GM23248 (cell line): ENCODE results near the gene PM20D1. TPM values are rescaled to one million over a fixed set of nuclear protein-coding genes. Genes with fewer than 3 reads are reported as not detected.

ENCODE experiments used
- DNase-seq: peaks from one replicate; pipeline ENCODE4 v3.0.0-alpha.2; 2015
- H2AFZ ChIP-seq: fragments of 200-600 bp; sonication (generic); 2 replicates; pipeline ENCODE4 v1.6.1; 2016; ENCODE audit warnings: antibody characterized with exemption
- H3F3A ChIP-seq: fragments of 200-600 bp; sonication (generic); 2 replicates; pipeline ENCODE4 v1.6.1; 2016; ENCODE audit warnings: mild to moderate bottlenecking, antibody characterized with exemption, mixed run types; ENCODE audit not compliant: insufficient read depth
- H3K27ac ChIP-seq: fragments of 200-600 bp; sonication (generic); 2 replicates; pipeline ENCODE4 v1.5.1; 2016; ENCODE audit warnings: mild to moderate bottlenecking
- H3K27me3 ChIP-seq: fragments of 200-600 bp; sonication (generic); replicated peaks from 2 replicates; pipeline ENCODE4 v1.6.1; 2016; ENCODE audit warnings: mild to moderate bottlenecking; ENCODE audit not compliant: insufficient read depth
- H3K36me3 ChIP-seq: fragments of 200-600 bp; sonication (generic); 2 replicates; pipeline ENCODE4 v1.6.1; 2016; ENCODE audit warnings: low read depth, mild to moderate bottlenecking
- H3K4me1 ChIP-seq: fragments of 200-600 bp; sonication (generic); 2 replicates; pipeline ENCODE4 v1.6.1; 2016; ENCODE audit warnings: mild to moderate bottlenecking; ENCODE audit not compliant: insufficient read depth
- H3K4me2 ChIP-seq: fragments of 200-600 bp; sonication (generic); one replicate; pipeline ENCODE4 v1.6.1; 2016; ENCODE audit warnings: mild to moderate bottlenecking; ENCODE audit not compliant: unreplicated experiment
- H3K4me3 ChIP-seq: fragments of 200-600 bp; sonication (generic); 2 replicates; pipeline ENCODE4 v1.5.1; 2016; ENCODE audit warnings: mild to moderate bottlenecking
- H3K79me2 ChIP-seq: fragments of 200-600 bp; sonication (generic); 2 replicates; pipeline ENCODE4 v1.6.1; 2016; ENCODE audit warnings: mild to moderate bottlenecking; ENCODE audit not compliant: insufficient read depth
- H3K9ac ChIP-seq: fragments of 200-600 bp; sonication (generic); 2 replicates; pipeline ENCODE4 v1.6.1; 2016; ENCODE audit warnings: mild to moderate bottlenecking
- H3K9me2 ChIP-seq: fragments of 200-600 bp; sonication (generic); 2 replicates; pipeline ENCODE4 v1.6.1; 2016; ENCODE audit warnings: mixed run types, mild to moderate bottlenecking, moderate library complexity; ENCODE audit not compliant: insufficient read depth
- H3K9me3 ChIP-seq: fragments of 200-600 bp; sonication (generic); one replicate; pipeline ENCODE4 v1.6.1; 2017; ENCODE audit warnings: low read depth
- H4K20me1 ChIP-seq: fragments of 200-600 bp; sonication (generic); 2 replicates; pipeline ENCODE4 v1.6.0; 2016; ENCODE audit not compliant: insufficient read depth
- EZH2 ChIP-seq: fragments of 200-600 bp; sonication (generic); IDR thresholded peaks from 2 replicates; pipeline ENCODE4 v1.6.1; 2018; ENCODE audit warnings: antibody characterized with exemption, mild to moderate bottlenecking; ENCODE audit not compliant: insufficient read depth, poor library complexity, severe bottlenecking
- EZH2phosphoT487 ChIP-seq: fragments of 200-600 bp; sonication (generic); IDR thresholded peaks from 2 replicates; pipeline ENCODE4 v1.6.1; 2018; ENCODE audit warnings: antibody characterized with exemption, moderate library complexity, mild to moderate bottlenecking, low read depth; ENCODE audit not compliant: insufficient read depth
- WGBS, 2 experiments: methylation state at CpG; one replicate each; pipeline ENCODE4 v1.1.6; 2015 to 2017; ENCODE audit warnings: low lambda C conversion rate in 2 of 2, low coverage in 1 of 2; ENCODE audit errors: missing lambda C conversion rate in 2 of 2; 5-methylcytosine and 5-hydroxymethylcytosine counted together
- in situ Hi-C: fragments of 300-500 bp; cut with MboI; formaldehyde crosslinking; loops from 2 replicates; pipeline ENCODE4 v1.15.0; 2020
- polyA plus RNA-seq: library from polyadenylated mRNA; unstranded; fragments of >200 nt; fragmentation: Nextera tagmentation; extraction: Ambion mirVana; gene quantifications from 2 replicates; pipeline ENCODE4 v1.2.1, GENCODE V29; 2016
- total RNA-seq: library from RNA; depleted of rRNA; stranded (reverse); fragments of >200 nt; shearing (Covaris generic); gene quantifications from 2 replicates; pipeline ENCODE4 v1.2.3, GENCODE V29; 2014

Gene PM20D1
- total and polyA plus RNA-seq, 2 experiments from 2014 or later, result 0.11 to 0.22 TPM

DNA sequence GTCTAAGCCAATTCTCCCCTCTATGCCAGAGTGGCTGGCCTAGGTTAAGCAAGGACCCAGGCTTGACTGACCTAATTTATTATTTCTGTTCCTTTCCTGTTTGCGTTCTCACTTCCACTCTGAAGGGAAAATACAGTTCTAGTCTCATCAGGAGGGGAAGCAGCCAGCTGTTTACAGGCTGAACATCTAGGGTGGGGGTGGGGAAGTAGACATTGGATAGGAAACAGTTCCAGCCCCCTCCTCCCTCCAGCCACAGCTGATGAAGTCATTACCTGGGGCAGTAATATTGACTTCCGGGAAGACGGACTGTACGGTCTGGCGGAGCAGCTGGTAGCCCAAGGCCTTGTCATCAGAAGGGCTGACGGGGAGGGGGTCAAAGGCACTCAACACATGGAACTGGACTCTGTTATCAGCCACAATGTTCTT is 17.6 kb downstream of the PM20D1 start:
- Histone ChIP-seq H3K4me1 (no peaks in the 10 kb centered on the region), H3F3A (no peaks in the 10 kb centered on the region), H3K79me2 (no peaks in the 10 kb centered on the region), H3K36me3 (no peaks in the 10 kb centered on the region), H3K9ac (no peak overlapping the region), H3K9me3 (no peaks in the 10 kb centered on the region), H3K4me3 (no peak overlapping the region), H4K20me1 (no peaks in the 10 kb centered on the region), H3K9me2 (no peaks in the 10 kb centered on the region), H3K4me2 (no peak overlapping the region), H2AFZ (no peak overlapping the region), H3K27ac (no peak overlapping the region), H3K27me3 (0 out of 2 replicates have a peak, but pooled peaks cover 11% of the 10 kb centered on the region)
- 88 to 89% methylated on average over 6 of the region's 6 CpGs for WGBS, 2 experiments
- in situ Hi-C loops, result no loop called here
- TF ChIP-seq EZH2phosphoT487 (no peak), EZH2 (no peak)
- DNase-seq, result no peak

DNA sequence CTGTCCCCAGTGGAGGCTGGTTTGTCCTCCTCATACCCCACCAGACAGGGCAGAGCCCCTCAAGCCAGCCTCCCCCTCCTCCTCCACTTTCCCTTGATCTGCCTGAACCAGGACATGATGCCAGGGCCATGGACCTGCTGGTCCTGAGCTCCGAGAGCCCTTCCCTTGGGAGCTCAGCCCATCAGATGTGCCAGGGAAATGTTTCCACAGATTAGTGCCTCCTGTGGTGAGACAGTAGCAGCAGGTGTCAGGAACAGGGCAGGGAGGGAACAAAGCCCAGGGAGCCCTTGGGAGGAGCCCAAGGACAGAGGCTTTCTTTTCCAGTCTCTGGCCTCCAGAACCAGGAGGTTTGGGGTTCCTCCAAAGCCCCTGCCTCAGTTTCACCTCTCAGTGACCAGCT is 22.3 kb downstream of the PM20D1 start:
- H3K79me2 ChIP-seq, result no peaks in the 10 kb centered on the region
- H3K9me3 ChIP-seq, result no peaks in the 10 kb centered on the region
- no peak overlapping the region for H3K4me3 ChIP-seq
- no peak overlapping the region for H2AFZ ChIP-seq
- H3K27me3 ChIP-seq, result peaks cover 20% of the 10 kb centered on the region
- TF ChIP-seq EZH2phosphoT487, result no peak
- TF ChIP-seq EZH2, result no peak
- no peaks in the 10 kb centered on the region for H3K36me3 ChIP-seq
- DNase-seq, result no peak
- no peaks in the 10 kb centered on the region for H3K4me1 ChIP-seq
- H3F3A ChIP-seq, result no peaks in the 10 kb centered on the region
- no peaks in the 10 kb centered on the region for H4K20me1 ChIP-seq
- H3K27ac ChIP-seq, result no peak overlapping the region
- WGBS, 2 experiments, result 36 to 60% methylated on average over 1 of the region's 1 CpG
- H3K4me2 ChIP-seq, result no peak overlapping the region
- in situ Hi-C loops, result no loop called here
- no peaks in the 10 kb centered on the region for H3K9me2 ChIP-seq
- H3K9ac ChIP-seq, result no peak overlapping the region

DNA sequence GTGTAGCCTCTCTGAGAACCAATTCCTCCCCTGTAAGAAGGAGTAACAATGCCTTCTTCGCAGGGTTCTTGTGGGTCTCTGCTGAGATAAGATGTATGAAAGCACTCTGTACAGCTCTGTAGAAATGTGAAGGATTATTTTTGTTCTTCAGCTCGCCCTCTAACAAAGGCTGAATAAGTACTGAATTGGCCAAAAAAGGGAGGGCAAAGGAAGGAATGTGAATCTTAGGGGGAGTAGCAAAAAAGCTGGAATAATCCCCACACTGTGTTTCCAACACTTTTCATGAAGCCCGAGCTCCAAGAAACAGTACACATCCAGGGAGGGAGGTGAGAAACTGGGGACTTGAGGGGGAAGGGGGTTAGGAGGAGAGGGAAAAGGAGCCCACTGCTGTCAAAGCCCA is 22.9 kb downstream of the PM20D1 start:
- in situ Hi-C loops, result no loop called here
- Histone ChIP-seq H3K4me2 (no peak overlapping the region), H4K20me1 (no peaks in the 10 kb centered on the region), H3K27ac (no peak overlapping the region), H3K4me1 (no peaks in the 10 kb centered on the region), H3K9me2 (no peaks in the 10 kb centered on the region), H3K9ac (no peak overlapping the region), H3K9me3 (no peaks in the 10 kb centered on the region), H3K4me3 (no peak overlapping the region), H3K36me3 (no peaks in the 10 kb centered on the region), H2AFZ (no peak overlapping the region), H3K27me3 (peaks cover 20% of the 10 kb centered on the region), H3K79me2 (no peaks in the 10 kb centered on the region), H3F3A (no peaks in the 10 kb centered on the region)
- no peak for DNase-seq
- WGBS, 2 experiments, result 18 to 22% methylated on average over 3 of the region's 3 CpGs
- TF ChIP-seq EZH2, result no peak
- TF ChIP-seq EZH2phosphoT487, result no peak

DNA sequence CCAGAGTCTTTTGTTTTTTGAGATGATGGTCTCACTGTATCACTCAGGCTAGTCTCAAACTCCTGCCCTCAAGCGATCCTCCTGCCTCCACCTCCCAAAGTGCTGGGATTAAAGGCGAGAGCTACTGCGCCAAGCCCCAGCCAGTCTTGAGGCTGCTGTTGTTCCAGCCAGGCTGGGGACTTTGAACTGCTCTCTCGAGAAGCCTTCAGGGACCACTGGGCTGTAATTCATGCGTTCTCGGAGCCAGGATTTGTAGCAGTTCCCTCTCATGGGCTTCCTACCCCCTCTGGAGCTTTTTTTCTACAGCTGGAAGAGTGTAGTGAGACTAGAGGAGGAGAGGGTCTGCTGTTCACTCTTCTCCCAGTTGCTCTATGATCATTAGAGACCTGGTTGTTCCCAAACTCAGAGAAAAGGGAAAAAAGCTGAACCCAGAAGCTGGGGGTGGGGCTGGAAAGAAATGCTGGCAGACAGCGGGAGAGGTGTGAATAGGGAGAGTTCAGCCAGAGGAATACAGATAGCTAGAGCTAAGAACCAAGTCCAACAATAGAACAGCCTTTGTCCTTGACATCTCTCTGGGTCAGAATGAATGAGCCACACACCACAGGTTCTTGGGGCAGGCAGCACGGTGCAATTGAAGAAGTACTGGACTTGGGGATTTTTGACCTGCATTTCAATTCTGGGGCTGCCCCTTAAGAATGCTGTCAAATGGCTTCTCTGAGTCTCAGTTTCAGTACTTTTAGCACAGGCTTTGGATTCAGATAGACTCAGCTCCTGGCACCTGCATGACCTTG is 23.7 kb downstream of the PM20D1 start:
- Histone ChIP-seq H3K4me1 (no peaks in the 10 kb centered on the region), H3K9me3 (no peaks in the 10 kb centered on the region), H3F3A (no peaks in the 10 kb centered on the region), H3K27me3 (peaks cover 20% of the 10 kb centered on the region), H3K79me2 (no peaks in the 10 kb centered on the region), H3K9ac (no peak overlapping the region), H3K4me3 (no peak overlapping the region), H3K4me2 (no peak overlapping the region), H3K36me3 (no peaks in the 10 kb centered on the region), H3K9me2 (no peaks in the 10 kb centered on the region), H3K27ac (no peak overlapping the region), H4K20me1 (no peaks in the 10 kb centered on the region), H2AFZ (no peak overlapping the region)
- DNase-seq, result no peak
- in situ Hi-C loops, result no loop called here
- 73 to 75% methylated on average over 8 of the region's 8 CpGs for WGBS, 2 experiments
- TF ChIP-seq EZH2, result no peak
- no peak for TF ChIP-seq EZH2phosphoT487
